GM18520 (cell line): ENCODE measurements around the gene SRRM4.
"Not testable (repeated sequence)": the region's sequence is repeated elsewhere in the genome, so short reads cannot be mapped to it uniquely, and the experiment has no call there.

Source experiments
- ATAC-seq: cut with Tn5 transposase; IDR thresholded peaks from one replicate; pipeline ENCODE4 v1.9.1; 2021; ENCODE audit not compliant: unreplicated experiment

Gene SRRM4

GRCh38 chr12:118981285-118982211, at the start of gene SRRM4:
SRRM4 (plus strand) TSS chr12:118981541; CDS start chr12:118981883, 342 bp downstream.
- ATAC-seq: no peak

GRCh38 chr12:118946256-118946655, 35.1 kb upstream of the SRRM4 start:
- ATAC-seq: no peak

- no peak for ATAC-seq
Measured at GRCh38 chr12:118958520-118958919, 22.8 kb upstream of the SRRM4 start.

GRCh38 chr12:118959348-118959747, 22.0 kb upstream of the SRRM4 start:
- ATAC-seq: no peak

GRCh38 chr12:118959985-118960560, 21.3 kb upstream of the SRRM4 start:
- no peak for ATAC-seq

- ATAC-seq: no peak
Measured at GRCh38 chr12:118960865-118961264, 20.5 kb upstream of the SRRM4 start.

- ATAC-seq: no peak
Measured at GRCh38 chr12:118964988-118965387, 16.4 kb upstream of the SRRM4 start.

GRCh38 chr12:118970856-118971255, 10.5 kb upstream of the SRRM4 start:
- ATAC-seq: no peak

GRCh38 chr12:118972982-118973381, 8.4 kb upstream of the SRRM4 start:
- no peak for ATAC-seq

- no peak for ATAC-seq
Measured at GRCh38 chr12:118979763-118980406, 1.5 kb upstream of the SRRM4 start.

GRCh38 chr12:118980407-118981014, 830 bp upstream of the SRRM4 start:
- no peak for ATAC-seq

GRCh38 chr12:118982302-118982701, 961 bp downstream of the SRRM4 start:
- ATAC-seq: no peak

- no peak for ATAC-seq
Measured at GRCh38 chr12:118982984-118983761, 1.8 kb downstream of the SRRM4 start.

GRCh38 chr12:118984161-118984943, 3.0 kb downstream of the SRRM4 start:
- ATAC-seq: no peak

- no peak for ATAC-seq
Measured at GRCh38 chr12:118986050-118986449, 4.7 kb downstream of the SRRM4 start.

GRCh38 chr12:118999107-118999506, 17.8 kb downstream of the SRRM4 start:
- no peak for ATAC-seq

- no peak for ATAC-seq
Measured at GRCh38 chr12:119005085-119005484, 23.7 kb downstream of the SRRM4 start.

GRCh38 chr12:119005913-119006312, 24.6 kb downstream of the SRRM4 start:
- no peak for ATAC-seq

GRCh38 chr12:119006746-119007145, 25.4 kb downstream of the SRRM4 start:
- no peak for ATAC-seq

GRCh38 chr12:119008273-119008672, 26.9 kb downstream of the SRRM4 start:
- not testable (repeated sequence) for ATAC-seq
